Effector memory CD4-positive, alpha-beta T cell (primary cell): ENCODE results near the gene SDR42E2.
A peak's percentile ranks its signal among the peaks of the same experiment; 100 is the strongest.

Source experiments
- DNase-seq, 3 donors: peaks; one replicate each; pipeline ENCODE4 v3.0.0-alpha.2; 2020
- H3K27ac ChIP-seq: 2 replicates; pipeline ENCODE4 v1.7.0; 2013; ENCODE audit warnings: mild to moderate bottlenecking, low read length, moderate library complexity; ENCODE audit not compliant: insufficient read depth, poor library complexity, severe bottlenecking
- H3K27me3 ChIP-seq: replicated peaks from 2 replicates; pipeline ENCODE4 v1.7.0; 2013; ENCODE audit warnings: mild to moderate bottlenecking, low read length; ENCODE audit not compliant: insufficient read depth, control insufficient read depth, poor library complexity, severe bottlenecking
- H3K36me3 ChIP-seq: 2 replicates; pipeline ENCODE4 v1.7.0; 2013; ENCODE audit warnings: mild to moderate bottlenecking, low read length, moderate library complexity; ENCODE audit not compliant: control insufficient read depth, insufficient read depth
- H3K4me1 ChIP-seq: 2 replicates; pipeline ENCODE4 v1.7.0; 2013; ENCODE audit warnings: low read length, mild to moderate bottlenecking; ENCODE audit not compliant: control insufficient read depth, insufficient read depth, poor library complexity, severe bottlenecking
- H3K4me3 ChIP-seq: 2 replicates; pipeline ENCODE4 v1.7.0; 2013; ENCODE audit warnings: low read length, low read depth, mild to moderate bottlenecking; ENCODE audit not compliant: insufficient read depth, poor library complexity, severe bottlenecking
- H3K9me3 ChIP-seq: 2 replicates; pipeline ENCODE4 v1.7.0; 2013; ENCODE audit warnings: mild to moderate bottlenecking, low read length, moderate library complexity; ENCODE audit not compliant: control insufficient read depth

Gene SDR42E2

DNA sequence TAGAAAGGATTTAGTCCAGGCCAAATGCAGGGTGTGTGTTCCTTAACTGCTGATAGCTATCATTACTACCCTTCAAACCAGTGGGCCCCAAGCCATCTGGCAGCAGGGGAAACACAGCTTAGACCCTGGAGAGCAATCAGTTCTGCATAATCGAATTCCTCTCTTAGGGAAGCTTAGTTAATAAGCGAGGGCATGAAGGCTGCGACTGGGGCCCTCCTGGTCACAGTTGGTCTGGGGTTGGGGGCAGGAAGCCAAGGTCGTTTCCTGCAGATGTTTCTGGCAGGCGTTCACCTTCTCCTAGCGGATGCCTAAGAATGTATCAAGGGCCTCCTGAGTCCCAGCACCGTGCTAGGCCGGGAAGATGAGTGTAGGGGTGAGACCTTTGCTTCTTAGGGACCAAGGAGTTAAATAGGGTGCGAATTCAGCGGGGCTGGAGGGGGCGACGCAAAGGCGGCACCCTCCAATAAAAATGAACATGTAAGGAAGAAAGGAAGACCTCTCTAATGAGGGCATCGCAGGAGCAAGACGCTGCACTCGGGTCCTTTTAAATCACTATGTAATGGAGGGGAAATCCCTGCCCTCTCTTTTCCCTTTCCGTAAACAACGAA, 27.3 kb downstream of the SDR42E2 start:
- peak in 1 of 3 donors; percentile 13 for DNase-seq
- peaks cover 42% of the 10 kb centered on the region for H3K4me1 ChIP-seq
- H3K36me3 ChIP-seq = no peaks in the 10 kb centered on the region

DNA sequence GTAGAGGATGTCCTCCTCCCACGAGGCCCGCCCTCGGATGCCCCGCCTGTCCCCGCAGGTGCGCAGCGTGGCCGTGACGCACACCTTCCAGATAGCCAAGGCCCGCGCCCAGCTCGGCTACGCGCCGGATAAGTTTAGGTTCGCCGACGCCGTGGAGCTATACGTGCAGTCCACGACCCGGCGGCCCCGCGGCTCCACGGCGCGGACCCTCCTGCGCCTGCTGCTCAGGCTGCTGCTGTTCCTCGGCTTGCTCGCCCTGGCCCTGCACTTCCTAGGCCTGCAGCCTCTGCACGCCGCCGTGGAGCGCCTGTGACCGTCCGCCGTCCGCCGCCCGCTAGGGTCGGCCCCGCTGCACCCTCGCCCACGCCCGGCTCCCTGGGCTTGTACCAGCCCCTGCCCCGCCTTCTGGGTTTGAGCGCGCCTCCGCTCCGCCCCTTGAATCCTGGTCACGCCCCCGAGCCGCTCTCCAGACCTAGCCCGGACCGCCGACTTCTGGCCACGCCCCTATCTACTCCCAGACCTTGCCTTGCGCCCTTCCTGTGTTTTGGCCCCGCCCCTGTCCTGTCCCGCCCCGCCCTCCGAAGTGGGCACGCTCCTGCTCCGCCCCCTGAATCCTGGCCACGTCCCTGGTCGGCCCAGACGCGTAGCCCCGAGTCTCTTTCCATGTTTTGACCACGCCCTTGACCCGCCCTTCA, 27.9 kb downstream of the SDR42E2 start:
- no peaks in the 10 kb centered on the region for H3K9me3 ChIP-seq
- peak overlapping the region; percentile 99 for H3K27ac ChIP-seq
- peak overlapping the region; percentile 49 for H3K4me3 ChIP-seq
- no peaks in the 10 kb centered on the region for H3K27me3 ChIP-seq
- H3K4me1 ChIP-seq = peaks cover 45% of the 10 kb centered on the region
- H3K36me3 ChIP-seq = no peaks in the 10 kb centered on the region
- peak; percentile 91 to 92 (median 92) for DNase-seq

More for the DNA sequence above, 27.3 kb downstream of the SDR42E2 start:
- Histone ChIP-seq H3K4me3 (peak overlapping the region; percentile 49), H3K27me3 (no peaks in the 10 kb centered on the region), H3K9me3 (no peaks in the 10 kb centered on the region), H3K27ac (peak overlapping the region; percentile 99)

DNA sequence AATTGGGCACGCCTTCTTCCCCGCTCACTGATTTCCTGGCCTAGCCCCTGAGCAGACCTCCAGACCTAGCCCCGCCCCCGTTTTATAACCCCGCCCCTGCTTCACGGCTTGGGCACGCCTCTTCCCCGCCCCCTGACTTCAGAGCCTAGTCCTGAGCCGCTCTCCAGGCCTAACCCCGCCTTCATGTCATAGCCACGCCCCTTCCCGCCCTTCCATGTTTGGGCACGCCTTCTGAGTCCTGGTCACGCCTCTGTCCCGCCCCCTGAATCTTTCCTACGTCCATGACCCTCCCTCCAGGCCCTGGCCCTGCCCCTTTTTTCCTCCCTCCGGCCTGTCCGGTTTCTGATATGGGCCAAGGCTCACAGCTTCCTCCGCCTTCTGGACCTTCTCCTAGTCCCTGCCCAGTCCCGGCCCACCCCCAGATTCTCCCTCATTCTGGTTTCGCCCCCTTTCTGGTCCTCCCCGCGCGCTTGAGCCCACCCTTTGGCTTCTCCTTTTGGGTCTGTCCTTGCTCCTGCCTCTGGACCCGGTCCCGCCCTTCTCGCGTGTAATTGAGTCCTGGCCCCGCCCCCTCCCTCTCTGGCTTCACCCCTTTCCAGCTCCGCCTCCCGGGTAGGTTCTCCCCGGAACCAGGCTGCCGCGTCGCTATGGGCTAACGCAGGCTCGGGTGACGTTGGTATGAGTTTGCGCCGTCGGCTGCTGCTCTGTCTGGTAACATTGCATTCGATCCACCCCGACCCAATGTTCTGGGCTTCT, 28.6 kb downstream of the SDR42E2 start:
- H3K36me3 ChIP-seq = no peaks in the 10 kb centered on the region

DNA sequence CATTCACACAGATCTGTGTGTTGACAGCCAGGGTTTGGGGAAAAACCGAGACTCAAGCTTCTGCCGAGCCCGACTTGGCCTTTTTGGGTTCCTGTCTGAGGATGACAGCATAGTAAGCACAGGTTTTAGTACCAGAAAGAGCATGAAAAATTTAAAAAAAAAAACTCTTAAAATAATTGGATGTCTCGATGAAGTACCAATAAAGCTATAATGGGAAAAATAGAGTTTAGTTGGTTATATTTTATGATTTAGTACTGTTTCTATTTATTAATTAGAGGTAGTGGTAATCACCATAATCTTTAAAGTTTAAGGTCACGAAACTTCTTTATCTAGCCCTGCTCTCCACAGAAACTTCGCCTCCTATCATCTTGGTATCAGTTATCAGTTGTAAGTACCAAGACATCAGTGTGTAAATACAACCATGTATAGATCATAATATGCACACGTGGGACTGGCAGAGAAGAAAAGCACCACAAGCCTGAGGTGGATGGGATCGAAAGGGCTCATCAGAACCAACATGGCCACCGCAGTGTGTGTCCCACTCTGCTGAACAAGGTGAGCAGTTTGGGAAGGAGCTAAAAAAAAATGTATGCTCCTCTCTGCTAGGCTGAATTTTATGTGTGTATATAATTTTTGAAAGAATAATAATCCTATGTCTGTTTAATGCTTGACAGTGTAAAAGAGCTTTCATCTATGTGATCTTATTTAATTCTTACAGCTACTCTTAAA, 29.4 kb downstream of the SDR42E2 start:
- Histone ChIP-seq H3K4me1 (peaks cover 53% of the 10 kb centered on the region), H3K36me3 (no peaks in the 10 kb centered on the region), H3K27ac (peak overlapping the region; percentile 99), H3K9me3 (no peaks in the 10 kb centered on the region), H3K4me3 (peak overlapping the region; percentile 49), H3K27me3 (no peaks in the 10 kb centered on the region)
- peak in 1 of 3 donors; percentile 25 for DNase-seq

More for the DNA sequence above, 28.6 kb downstream of the SDR42E2 start:
- Histone ChIP-seq H3K27me3 (no peaks in the 10 kb centered on the region), H3K4me1 (peaks cover 50% of the 10 kb centered on the region), H3K27ac (peak overlapping the region; percentile 99), H3K4me3 (peak overlapping the region; percentile 49), H3K9me3 (no peaks in the 10 kb centered on the region)
- peak; percentile 99 to 100 (median 99) for DNase-seq

DNA sequence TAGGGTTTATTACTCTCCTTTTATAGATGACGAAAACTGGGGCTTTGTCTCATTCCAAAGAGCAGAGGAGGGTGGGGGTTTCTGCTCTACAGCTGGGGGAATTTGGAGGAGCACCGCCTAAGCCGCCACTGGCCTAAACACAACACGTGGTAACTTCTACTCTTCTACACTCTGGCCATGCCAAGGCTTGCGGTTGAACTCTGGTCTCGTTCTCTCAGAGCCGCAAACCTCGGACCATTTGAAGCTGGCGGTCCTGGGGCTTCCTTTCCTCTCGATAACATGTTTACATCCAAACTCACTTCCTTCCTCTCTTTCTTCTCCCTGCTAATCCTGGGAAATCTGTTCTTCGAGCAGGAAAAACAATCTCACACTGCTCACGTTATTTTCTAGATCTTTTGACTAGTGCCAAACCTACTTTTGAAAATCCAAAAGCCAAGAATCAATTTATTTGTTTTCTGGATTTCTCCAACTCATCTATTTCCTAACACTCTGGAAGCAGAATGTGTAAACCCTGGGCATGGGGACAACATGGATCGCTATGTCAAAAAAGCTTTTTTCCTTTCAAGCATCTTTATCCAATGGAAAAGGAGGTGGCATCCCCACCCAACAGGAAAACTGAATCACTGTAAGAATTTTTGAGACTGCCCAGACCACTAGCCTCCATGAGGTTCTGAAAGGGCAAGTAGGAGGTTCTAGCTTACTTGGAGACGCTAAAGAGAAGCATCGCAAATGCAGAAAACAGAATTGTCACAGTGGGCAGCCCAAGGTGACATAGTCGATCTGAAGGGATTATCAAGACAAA, 30.2 kb downstream of the SDR42E2 start:
- Histone ChIP-seq H3K36me3 (no peaks in the 10 kb centered on the region), H3K4me1 (peaks cover 53% of the 10 kb centered on the region)

DNA sequence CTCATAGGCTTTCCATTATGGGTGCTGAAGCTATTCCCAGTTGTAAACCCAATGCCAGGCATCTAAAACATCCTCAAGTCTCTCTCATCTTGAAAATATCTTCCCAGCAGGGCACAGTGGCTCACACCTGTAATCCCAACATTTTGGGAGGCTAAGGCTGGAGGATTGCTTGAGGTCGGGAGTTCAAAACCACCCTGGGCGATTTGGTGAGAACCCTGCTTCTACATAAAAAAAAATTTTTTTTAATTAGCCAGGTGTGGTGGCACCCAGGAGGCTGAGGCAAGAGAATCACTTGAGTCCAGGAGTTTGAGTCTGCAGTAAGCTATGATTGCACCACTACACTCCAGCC, 30.7 kb downstream of the SDR42E2 start:
- no peak for DNase-seq
- no peaks in the 10 kb centered on the region for H3K9me3 ChIP-seq
- no peak overlapping the region for H3K4me3 ChIP-seq
- H3K27ac ChIP-seq = peak overlapping the region; percentile 99
- peaks cover 50% of the 10 kb centered on the region for H3K4me1 ChIP-seq
- H3K36me3 ChIP-seq = no peaks in the 10 kb centered on the region
- no peaks in the 10 kb centered on the region for H3K27me3 ChIP-seq

More for the DNA sequence above, 30.2 kb downstream of the SDR42E2 start:
- Histone ChIP-seq H3K27ac (peak overlapping the region; percentile 99), H3K9me3 (no peaks in the 10 kb centered on the region), H3K27me3 (no peaks in the 10 kb centered on the region), H3K4me3 (peak overlapping the region; percentile 49)
- peak; percentile 83 to 88 (median 85) for DNase-seq

DNA sequence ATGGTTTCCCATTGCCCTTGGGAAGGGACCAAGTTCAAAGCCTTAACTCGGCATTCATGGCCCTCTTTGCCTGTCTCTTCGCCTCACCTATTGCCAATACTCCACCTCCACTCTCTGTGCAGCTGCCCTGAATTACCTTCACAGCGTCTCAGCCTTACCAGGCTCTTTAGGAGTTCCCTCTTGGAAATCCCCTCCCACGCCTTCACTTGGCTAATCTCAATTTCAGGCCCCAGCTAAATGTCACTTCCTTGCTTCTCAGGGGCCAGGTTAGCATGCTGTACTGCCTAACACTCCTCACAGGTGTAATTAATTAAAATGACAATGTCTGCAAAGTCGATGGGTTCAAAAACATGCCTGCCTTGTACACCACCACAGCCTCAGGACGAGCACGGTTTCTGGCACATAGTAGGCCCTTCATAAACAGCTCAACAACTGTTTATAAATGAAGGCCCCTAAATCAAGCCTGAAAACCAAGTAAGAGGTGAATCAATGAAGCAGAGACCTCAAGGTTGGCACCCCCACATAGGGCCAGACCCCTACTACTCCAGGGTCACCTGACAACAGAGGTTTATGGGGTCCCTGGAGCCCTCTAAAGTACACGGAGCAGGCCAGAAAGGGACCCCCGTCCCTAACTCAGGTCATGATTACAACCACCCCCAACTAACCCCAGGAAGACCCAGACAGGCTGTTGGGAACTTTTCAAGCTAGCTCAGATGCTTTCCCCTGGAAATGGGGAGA, 32.6 kb downstream of the SDR42E2 start:
- Histone ChIP-seq H3K36me3 (no peaks in the 10 kb centered on the region), H3K9me3 (no peaks in the 10 kb centered on the region), H3K4me1 (peaks cover 34% of the 10 kb centered on the region), H3K27me3 (no peaks in the 10 kb centered on the region), H3K27ac (peak overlapping the region; percentile 71), H3K4me3 (no peak overlapping the region)
- DNase-seq = peak in 2 of 3 donors; percentile 13 to 23

DNA sequence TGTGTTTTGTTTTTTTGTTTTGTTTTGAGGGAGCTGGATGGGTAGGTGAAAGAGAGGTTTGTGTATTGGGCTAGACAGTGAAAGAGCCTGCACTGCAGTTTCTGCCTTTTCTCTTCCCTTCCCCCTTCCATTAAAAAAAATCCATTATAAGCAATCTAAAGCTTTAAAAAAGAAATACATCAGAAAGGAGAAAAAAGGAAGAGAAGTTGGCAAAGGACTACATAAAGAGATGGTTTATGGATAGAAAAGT, 33.1 kb downstream of the SDR42E2 start:
- Histone ChIP-seq H3K4me1 (peaks cover 30% of the 10 kb centered on the region), H3K4me3 (peak overlapping the region; percentile 61)

More for the DNA sequence above, 33.1 kb downstream of the SDR42E2 start:
- Histone ChIP-seq H3K9me3 (no peaks in the 10 kb centered on the region), H3K27ac (peak overlapping the region; percentile 71), H3K36me3 (no peaks in the 10 kb centered on the region), H3K27me3 (no peaks in the 10 kb centered on the region)
- no peak for DNase-seq
